HG02759 (cell line): ENCODE results near the gene ATAD2B.
"Not testable (repeated sequence)": the region's sequence is repeated elsewhere in the genome, so short reads cannot be mapped to it uniquely, and the experiment has no call there.

Experiments
- ATAC-seq: cut with Tn5 transposase; IDR thresholded peaks from one replicate; pipeline ENCODE4 v1.9.1; 2021; ENCODE audit warnings: mild to moderate bottlenecking, moderate library complexity; ENCODE audit not compliant: unreplicated experiment

The ATAD2B gene

GRCh38 chr2:23801396-23801795, 125.5 kb downstream of the ATAD2B start:
- no peak for ATAC-seq

- no peak for ATAC-seq
Observed at GRCh38 chr2:23794234-23794633, 132.7 kb downstream of the ATAD2B start.

- ATAC-seq: no peak
Observed at GRCh38 chr2:23793476-23793875, 133.4 kb downstream of the ATAD2B start.

GRCh38 chr2:23791030-23791429, 135.9 kb downstream of the ATAD2B start:
- ATAC-seq: no peak

GRCh38 chr2:23789012-23789411, 137.9 kb downstream of the ATAD2B start:
- ATAC-seq: no peak

GRCh38 chr2:23788100-23788499, 138.8 kb downstream of the ATAD2B start:
- peak; percentile 85 for ATAC-seq

- no peak for ATAC-seq
Observed at GRCh38 chr2:23784971-23785370, 142.0 kb downstream of the ATAD2B start.

- ATAC-seq: no peak
Observed at GRCh38 chr2:23782646-23783045, 144.3 kb downstream of the ATAD2B start.

GRCh38 chr2:23782126-23782525, 144.8 kb downstream of the ATAD2B start:
- no peak for ATAC-seq

GRCh38 chr2:23780465-23780864, 146.5 kb downstream of the ATAD2B start:
- ATAC-seq: not testable (repeated sequence)

- ATAC-seq: no peak
Observed at GRCh38 chr2:23777826-23778225, 149.1 kb downstream of the ATAD2B start.

- ATAC-seq: no peak
Observed at GRCh38 chr2:23776021-23776420, 150.9 kb downstream of the ATAD2B start.

- ATAC-seq: peak; percentile 88
Observed at GRCh38 chr2:23772684-23773083, 154.2 kb downstream of the ATAD2B start.

- ATAC-seq: no peak
Observed at GRCh38 chr2:23772056-23772455, 154.9 kb downstream of the ATAD2B start.

GRCh38 chr2:23769364-23769763, 157.6 kb downstream of the ATAD2B start:
- no peak for ATAC-seq

GRCh38 chr2:23767876-23768621, 158.9 kb downstream of the ATAD2B start:
- no peak for ATAC-seq

- ATAC-seq: no peak
Observed at GRCh38 chr2:23762141-23762540, 164.8 kb downstream of the ATAD2B start.

- no peak for ATAC-seq
Observed at GRCh38 chr2:23761638-23762037, 165.3 kb downstream of the ATAD2B start.

GRCh38 chr2:23760736-23761135, 166.2 kb downstream of the ATAD2B start:
- ATAC-seq: no peak

GRCh38 chr2:23757686-23758433, 169.1 kb downstream of the ATAD2B start:
- ATAC-seq: no peak

- ATAC-seq: no peak
Observed at GRCh38 chr2:23756593-23757292, 170.2 kb downstream of the ATAD2B start.

GRCh38 chr2:23754970-23755369, 172.0 kb downstream of the ATAD2B start:
- no peak for ATAC-seq
